HepG2 (cell line): ENCODE results near the gene RNASE7. TPM values are rescaled to one million over a fixed set of nuclear protein-coding genes. Genes with fewer than 3 reads are reported as not detected.

Experiments
- ARID4A ChIP-seq: sonication (generic); formaldehyde crosslinking; IDR thresholded peaks from 2 replicates; pipeline ENCODE4 v1.5.0; 2020; ENCODE audit warnings: mild to moderate bottlenecking, missing genetic modification reagents, borderline replicate concordance
- ATF6 ChIP-seq: sonication (generic); formaldehyde crosslinking; conservative IDR thresholded peaks from 2 replicates; pipeline ENCODE4 v1.4.0; 2020; ENCODE audit warnings: missing genetic modification reagents
- DDIT3 ChIP-seq: sonication (generic); formaldehyde crosslinking; IDR thresholded peaks from 2 replicates; pipeline ENCODE4 v1.4.0; 2020; ENCODE audit warnings: mild to moderate bottlenecking, missing genetic modification reagents
- HMGXB3 ChIP-seq: sonication (generic); formaldehyde crosslinking; IDR thresholded peaks from 2 replicates; pipeline ENCODE4 v1.4.0; 2020; ENCODE audit warnings: missing genetic modification reagents, borderline replicate concordance
- NFIC ChIP-seq: IDR thresholded peaks from 2 replicates; pipeline ENCODE4 v1.6.1; 2012; ENCODE audit warnings: mild to moderate bottlenecking, low read length, inconsistent platforms
- NKX3-1 ChIP-seq: sonication (generic); formaldehyde crosslinking; IDR thresholded peaks from 2 replicates; pipeline ENCODE4 v1.5.0; 2020; ENCODE audit warnings: missing genetic modification reagents
- NONO ChIP-seq, 2 experiments: fragments of 450-650 bp in 1 of 2; sonication (generic) in 1 of 2; formaldehyde crosslinking in 1 of 2; IDR thresholded peaks in 1 of 2; conservative IDR thresholded peaks in 1 of 2; 2 replicates each; pipeline versions ENCODE4 v1.6.1 to v1.8.0; 2017 to 2022; ENCODE audit warnings: mild to moderate bottlenecking in 1 of 2, missing genetic modification reagents in 1 of 2, moderate library complexity in 1 of 2
- ONECUT2 ChIP-seq: sonication (generic); formaldehyde crosslinking; IDR thresholded peaks from 2 replicates; pipeline ENCODE4 v1.4.0; 2020; ENCODE audit warnings: missing genetic modification reagents
- RARA ChIP-seq: IDR thresholded peaks from 2 replicates; pipeline ENCODE4 v1.6.1; 2016; ENCODE audit warnings: missing genetic modification reagents, missing compliant biosample characterization
- RXRA ChIP-seq: sonication (generic); formaldehyde crosslinking; IDR thresholded peaks from 2 replicates; pipeline ENCODE4 v1.5.1; 2020; ENCODE audit warnings: missing genetic modification reagents
- RXRB ChIP-seq: IDR thresholded peaks from 2 replicates; pipeline ENCODE4 v1.6.1; 2016; ENCODE audit warnings: borderline replicate concordance, missing genetic modification reagents, missing compliant biosample characterization
- SOX5 ChIP-seq: IDR thresholded peaks from 2 replicates; pipeline ENCODE4 v1.6.1; 2016; ENCODE audit warnings: borderline replicate concordance
- SRF ChIP-seq: IDR thresholded peaks from 2 replicates; pipeline ENCODE4 v1.6.1; 2011; ENCODE audit warnings: mild to moderate bottlenecking, low read depth, low read length, moderate library complexity
- THAP11 ChIP-seq: IDR thresholded peaks from 2 replicates; pipeline ENCODE4 v1.6.1; 2016; ENCODE audit warnings: missing biosample characterization, missing genetic modification reagents
- XRCC5 ChIP-seq: fragments of 200-400 bp; formaldehyde crosslinking; optimal IDR thresholded peaks from 2 replicates; pipeline ENCODE3; 2017; ENCODE audit warnings: mild to moderate bottlenecking, low read length
- ZNF10 ChIP-seq: sonication (generic); formaldehyde crosslinking; IDR thresholded peaks from 2 replicates; pipeline ENCODE4 v1.4.0; 2020; ENCODE audit warnings: mild to moderate bottlenecking, low read depth, missing genetic modification reagents, borderline replicate concordance
- ZNF12 ChIP-seq: sonication (generic); formaldehyde crosslinking; IDR thresholded peaks from 2 replicates; pipeline ENCODE4 v1.5.0; 2020; ENCODE audit warnings: missing genetic modification reagents
- ZNF773 ChIP-seq: sonication (generic); formaldehyde crosslinking; IDR thresholded peaks from 2 replicates; pipeline ENCODE4 v1.4.0; 2020; ENCODE audit warnings: missing genetic modification reagents, borderline replicate concordance
- ZSCAN12 ChIP-seq: sonication (generic); formaldehyde crosslinking; IDR thresholded peaks from 2 replicates; pipeline ENCODE4 v1.9.0; 2021; ENCODE audit warnings: mild to moderate bottlenecking, missing genetic modification reagents
- polyA plus RNA-seq, 8 experiments: library from polyadenylated mRNA; depleted of rRNA in 3 of 8; stranded (reverse) in 7 of 8; unstranded in 1 of 8; fragments of >200 nt; fragmentation: Illumina TruSeq in 4 of 8; extraction: Trizol in 4 of 8; gene quantifications; 2 replicates each; pipeline versions ENCODE4 v1.2.1 to v1.2.3, GENCODE V29; 2011 to 2016; ENCODE audit warnings: low read depth in 4 of 8, missing spikeins in 1 of 8, mixed read lengths in 1 of 8; ENCODE audit not compliant: insufficient read depth in 1 of 8
- total RNA-seq, 5 experiments: library from RNA; depleted of rRNA; stranded (reverse); fragments of >200 nt; fragmentation: Illumina TruSeq; extraction: Trizol; gene quantifications; 2 replicates each; pipeline ENCODE4 v1.2.3, GENCODE V29; 2016; ENCODE audit warnings: low read depth in 1 of 5

The RNASE7 gene
- total and polyA plus RNA-seq, 2 of the 13 experiments (the other 11 are each of a cell fraction or from before 2014, with no cell fraction given), result 0.04 TPM; not detected in 1

- TF ChIP-seq ATF6 (CRISPR knock-in tag) (0 out of 2 replicates have a peak, but pooled peaks have one; percentile 52), SRF (no peak), RXRB (CRISPR knock-in tag) (peak; percentile 86), DDIT3 (CRISPR knock-in tag) (no peak), ONECUT2 (peak; percentile 87), THAP11 (peak; percentile 79), ARID4A (CRISPR knock-in tag) (peak; percentile 76; the same call in 1 of the 2 replicates), SOX5 (peak; percentile 84), NKX3-1 (CRISPR knock-in tag) (peak; percentile 85; the same call in 1 of the 2 replicates), RXRA (CRISPR knock-in tag) (peak; percentile 58; the same call in 1 of the 2 replicates), NONO (IDR thresholded peaks at IDR 0.05) (no peak), NONO (CRISPR knock-in tag; conservative IDR thresholded peaks at IDR 0.05) (peak; percentile 93), ZSCAN12 (CRISPR knock-in tag) (peak; percentile 26; the same call in 1 of the 2 replicates), ZNF773 (CRISPR knock-in tag) (0 out of 2 replicates have a peak, but pooled peaks have one; percentile 46), HMGXB3 (CRISPR knock-in tag) (no peak; the same call in 1 of the 2 replicates), RARA (peak; percentile 69), ZNF12 (CRISPR knock-in tag) (peak; percentile 41; the same call in 1 of the 2 replicates), XRCC5 (peak; percentile 91), ZNF10 (CRISPR knock-in tag) (no peak), NFIC (peak; percentile 66; the same call in 1 of the 2 replicates)
These were observed 13.4 kb downstream of the RNASE7 start (continued) for GRCh38 chr14:21055432-21056117.
